B cell (primary cell): ENCODE results near the gene GATAD1. TPM values are rescaled to one million over a fixed set of nuclear protein-coding genes. Genes with fewer than 3 reads are reported as not detected.

Experiments used
- ATAC-seq: fragments of 200-7000 bp; cut with Tn5 transposase; one replicate; pipeline ENCODE4 v1.10.0; 2021; ENCODE audit warnings: low read depth, mild to moderate bottlenecking, moderate number of reproducible peaks, moderate library complexity
- CTCF ChIA-PET: fragments of 350-600 bp; sonication (Branson Sonifier 250); formaldehyde crosslinking; loops from one replicate; lab custom pipeline; 2021; ENCODE audit warnings: antibody characterized with exemption, inconsistent platforms; lab: Charles Lee
- POLR2A ChIA-PET: fragments of 350-600 bp; sonication (Branson Sonifier 250); formaldehyde crosslinking; loops from one replicate; lab custom pipeline; 2021; ENCODE audit warnings: antibody characterized with exemption; lab: Charles Lee
- DNase-seq: peaks from one replicate; pipeline ENCODE4 v3.0.0; 2013
- H2AFZ ChIP-seq: 2 replicates; pipeline ENCODE4 v1.6.1; 2012; ENCODE audit warnings: mild to moderate bottlenecking, low read depth, low read length; ENCODE audit not compliant: insufficient read depth, poor library complexity, severe bottlenecking
- H3K27ac ChIP-seq, 2 donors: 1 replicate in 1 of 2; 2 replicates in 1 of 2; pipeline ENCODE4 v1.5.1; 2012 to 2013; ENCODE audit warnings: low read length in 2 of 2, mild to moderate bottlenecking in 2 of 2, moderate library complexity in 1 of 2
- H3K27me3 ChIP-seq, 4 experiments: fragments of 200-600 bp in 1 of 4; sonication (generic) in 1 of 4; replicated peaks in 1 of 4; 1 replicate in 2 of 4; 2 replicates in 2 of 4; pipeline versions ENCODE4 v1.6.1 to v1.7.0; 2013 to 2016; ENCODE audit warnings: low read length in 3 of 4, mild to moderate bottlenecking in 2 of 4, mixed read lengths in 1 of 4, moderate library complexity in 1 of 4; ENCODE audit not compliant: insufficient read depth in 4 of 4, control insufficient read depth in 3 of 4; ENCODE audit errors: control extremely low read depth in 1 of 4
- H3K36me3 ChIP-seq, 2 experiments: replicated peaks in 1 of 2; 1 replicate in 1 of 2; 2 replicates in 1 of 2; pipeline versions ENCODE4 v1.6.1 to v1.7.1; 2013; ENCODE audit warnings: low read length in 1 of 2; ENCODE audit not compliant: insufficient read depth in 2 of 2, control insufficient read depth in 1 of 2; ENCODE audit errors: control extremely low read depth in 1 of 2, extremely low read depth in 1 of 2
- H3K4me1 ChIP-seq, 2 donors: fragments of 200-600 bp in 1 of 2; sonication (generic) in 1 of 2; 1 replicate in 1 of 2; 2 replicates in 1 of 2; pipeline versions ENCODE4 v1.5.1 to v1.6.1; 2013 to 2017; ENCODE audit warnings: low read length in 2 of 2; ENCODE audit not compliant: control insufficient read depth in 2 of 2, insufficient read depth in 2 of 2
- H3K4me2 ChIP-seq: replicated peaks from 2 replicates; pipeline ENCODE3; 2012; ENCODE audit warnings: mild to moderate bottlenecking, low read depth, low read length; ENCODE audit not compliant: poor library complexity, severe bottlenecking
- H3K4me3 ChIP-seq, 5 experiments: fragments of 200-600 bp in 1 of 5; sonication (generic) in 1 of 5; 1 replicate in 3 of 5; 2 replicates in 2 of 5; pipeline versions ENCODE4 v1.5.1 to v1.7.0; 2011 to 2016; ENCODE audit warnings: low read length in 4 of 5, mild to moderate bottlenecking in 4 of 5, low read depth in 2 of 5, control low read depth in 1 of 5, moderate library complexity in 1 of 5; ENCODE audit not compliant: insufficient read depth in 1 of 5; ENCODE audit errors: control extremely low read depth in 1 of 5, extremely low read depth in 1 of 5
- H3K79me2 ChIP-seq: fragments of 200-600 bp; sonication (generic); one replicate; pipeline ENCODE4 v1.6.0; 2016; ENCODE audit warnings: low read length; ENCODE audit not compliant: control insufficient read depth, insufficient read depth
- H3K9ac ChIP-seq: fragments of 200-600 bp; sonication (generic); 2 replicates; pipeline ENCODE4 v1.6.1; 2017; ENCODE audit warnings: mild to moderate bottlenecking, low read length, moderate library complexity
- H3K9me3 ChIP-seq, 3 donors: one replicate each; pipeline versions ENCODE4 v1.6.1 to v1.7.1; 2013; ENCODE audit warnings: low read length in 2 of 3; ENCODE audit not compliant: control insufficient read depth in 2 of 3, insufficient read depth in 1 of 3; ENCODE audit errors: control extremely low read depth in 1 of 3
- H4K20me1 ChIP-seq: 2 replicates; pipeline ENCODE4 v1.6.0; 2012; ENCODE audit warnings: mild to moderate bottlenecking, low read length; ENCODE audit not compliant: insufficient read depth, control insufficient read depth, poor library complexity, severe bottlenecking
- H3K27ac Mint-ChIP-seq: one replicate; pipeline ENCODE4 v1.8.0; 2021; ENCODE audit warnings: mixed read lengths
- H3K27me3 Mint-ChIP-seq: one replicate; pipeline ENCODE4 v1.8.0; 2021; ENCODE audit warnings: mixed read lengths
- H3K4me1 Mint-ChIP-seq: one replicate; pipeline ENCODE4 v1.8.0; 2021; ENCODE audit warnings: mixed read lengths
- H3K4me3 Mint-ChIP-seq: one replicate; pipeline ENCODE4 v1.8.0; 2021; ENCODE audit warnings: mixed read lengths
- H3K9me3 Mint-ChIP-seq: one replicate; pipeline ENCODE4 v1.8.0; 2022; ENCODE audit warnings: mixed read lengths; ENCODE audit not compliant: insufficient read depth
- EZH2 ChIP-seq: IDR thresholded peaks from 2 replicates; pipeline ENCODE4 v1.6.1; 2012; ENCODE audit warnings: borderline replicate concordance, low read depth, mild to moderate bottlenecking, moderate library complexity, low read length; ENCODE audit not compliant: insufficient read depth, poor library complexity, severe bottlenecking
- WGBS: methylation state at CpG from one replicate; pipeline ENCODE4 v1.1.5; 2013; ENCODE audit warnings: missing lambda C conversion rate; ENCODE audit not compliant: insufficient coverage; 5-methylcytosine and 5-hydroxymethylcytosine counted together
- intact Hi-C: fragments of 100-400 bp; cut with micrococcal nuclease; formaldehyde crosslinking; loops from one replicate; pipeline ENCODE4 v1.10.0; 2022
- polyA plus RNA-seq: library from polyadenylated mRNA; depleted of rRNA; stranded (reverse); fragments of >200 nt; gene quantifications from 2 replicates; pipeline ENCODE4 v1.2.3, GENCODE V29; 2012
- total RNA-seq, 2 donors: library from RNA; stranded (reverse); fragments of 120-200 nt in 1 of 2; gene quantifications; 1 replicate in 1 of 2; 2 replicates in 1 of 2; pipeline versions ENCODE4 v1.2.3 to v1.2.4, GENCODE V29; 2013 to 2022
- TF ChIP-seq, protein P1 (sequence below): fragments of 200-600 bp; IDR thresholded peaks from one replicate; pipeline ENCODE4 v1.8.0; 2022; ENCODE audit warnings: antibody characterized with exemption, mild to moderate bottlenecking

GATAD1 gene
- total and polyA plus RNA-seq, 2 donors (not counting 1 experiment from before 2014, with no cell fraction given), result 33.6 to 71.7 TPM

DNA sequence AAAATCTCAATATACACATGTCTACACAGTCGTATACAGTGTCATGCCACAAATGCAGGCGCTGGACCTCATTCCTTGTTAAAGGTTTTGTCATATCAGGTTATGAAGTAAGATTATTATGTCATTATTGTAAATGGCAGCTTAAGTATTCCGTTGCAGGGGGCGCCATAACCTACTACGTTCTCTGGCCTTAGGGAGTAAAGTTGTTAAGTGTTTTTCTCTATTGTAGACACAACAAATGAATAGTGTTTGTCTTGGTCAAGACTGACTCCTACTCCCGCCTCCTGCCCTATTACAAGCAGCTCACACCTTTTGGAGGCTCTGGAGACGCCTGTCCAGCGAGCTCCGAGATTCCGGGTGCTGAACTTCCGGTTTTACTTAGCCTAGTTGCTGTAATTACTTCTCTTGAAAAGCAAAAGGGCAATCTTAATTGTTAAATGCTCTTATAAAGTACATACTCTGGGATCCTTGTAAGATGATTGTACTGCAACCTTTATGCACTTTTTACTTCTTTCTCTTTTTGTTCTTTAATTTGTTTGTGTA lies 994 bp downstream of the GATAD1 start:
- peak overlapping the region; percentile 98 for H3K9ac ChIP-seq
- peak overlapping the region; percentile 72 for H3K4me2 ChIP-seq
- H3K9me3 Mint-ChIP-seq, result no peaks in the 10 kb centered on the region
- peaks cover 7 to 30% of the 10 kb centered on the region in 2 experiments for H3K36me3 ChIP-seq
- H4K20me1 ChIP-seq, result no peaks in the 10 kb centered on the region
- peak overlapping the region; percentile 94 for H3K27ac Mint-ChIP-seq
- ATAC-seq (peak; percentile 44), DNase-seq (peak; percentile 87)
- H2AFZ ChIP-seq, result peak overlapping the region; percentile 97
- H3K4me1 ChIP-seq, result peaks cover 6 to 12% of the 10 kb centered on the region in 2 donors
- no peak for TF ChIP-seq EZH2
- TF ChIP-seq, protein P1, sequence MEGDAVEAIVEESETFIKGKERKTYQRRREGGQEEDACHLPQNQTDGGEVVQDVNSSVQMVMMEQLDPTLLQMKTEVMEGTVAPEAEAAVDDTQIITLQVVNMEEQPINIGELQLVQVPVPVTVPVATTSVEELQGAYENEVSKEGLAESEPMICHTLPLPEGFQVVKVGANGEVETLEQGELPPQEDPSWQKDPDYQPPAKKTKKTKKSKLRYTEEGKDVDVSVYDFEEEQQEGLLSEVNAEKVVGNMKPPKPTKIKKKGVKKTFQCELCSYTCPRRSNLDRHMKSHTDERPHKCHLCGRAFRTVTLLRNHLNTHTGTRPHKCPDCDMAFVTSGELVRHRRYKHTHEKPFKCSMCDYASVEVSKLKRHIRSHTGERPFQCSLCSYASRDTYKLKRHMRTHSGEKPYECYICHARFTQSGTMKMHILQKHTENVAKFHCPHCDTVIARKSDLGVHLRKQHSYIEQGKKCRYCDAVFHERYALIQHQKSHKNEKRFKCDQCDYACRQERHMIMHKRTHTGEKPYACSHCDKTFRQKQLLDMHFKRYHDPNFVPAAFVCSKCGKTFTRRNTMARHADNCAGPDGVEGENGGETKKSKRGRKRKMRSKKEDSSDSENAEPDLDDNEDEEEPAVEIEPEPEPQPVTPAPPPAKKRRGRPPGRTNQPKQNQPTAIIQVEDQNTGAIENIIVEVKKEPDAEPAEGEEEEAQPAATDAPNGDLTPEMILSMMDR, result peak; percentile 54
- no peaks in the 10 kb centered on the region for H3K27me3 ChIP-seq
- no peaks in the 10 kb centered on the region for H3K9me3 ChIP-seq
- H3K4me1 Mint-ChIP-seq, result peaks cover 8% of the 10 kb centered on the region
- 0% methylated on average over 2 of the region's 11 CpGs for WGBS
- H3K79me2 ChIP-seq, result peaks cover 4% of the 10 kb centered on the region
- no peaks in the 10 kb centered on the region for H3K27me3 Mint-ChIP-seq
- POLR2A ChIA-PET, result interaction anchor here (0.8 to 2.2 kb wide), 5 partner anchors 24 to 314 kb away, joined by 3 to 17 read pairs (median 5); partner anchors contain the start of genes ANKIB1, CYP51A1, FAM133B and KRIT1
- H3K27ac ChIP-seq, result peak overlapping the region; percentile 89 to 97
- peak overlapping the region; percentile 94 for H3K4me3 Mint-ChIP-seq
- peak overlapping the region; percentile 69 to 97 (median 93) for H3K4me3 ChIP-seq
- CTCF ChIA-PET, result interaction anchor here (0.6 to 6.4 kb wide), 15 partner anchors 8 to 1739 kb away, joined by 3 to 133 read pairs (median 5); partner anchors contain the start of genes ANKIB1, KRIT1, MTERF1 and PEX1
- intact Hi-C loops, result loop anchor here (1.0 to 10.0 kb wide), 4 partner anchors 80 to 1363 kb away; partner anchors contain the start of genes FAM133B, PEX1 and RBM48

DNA sequence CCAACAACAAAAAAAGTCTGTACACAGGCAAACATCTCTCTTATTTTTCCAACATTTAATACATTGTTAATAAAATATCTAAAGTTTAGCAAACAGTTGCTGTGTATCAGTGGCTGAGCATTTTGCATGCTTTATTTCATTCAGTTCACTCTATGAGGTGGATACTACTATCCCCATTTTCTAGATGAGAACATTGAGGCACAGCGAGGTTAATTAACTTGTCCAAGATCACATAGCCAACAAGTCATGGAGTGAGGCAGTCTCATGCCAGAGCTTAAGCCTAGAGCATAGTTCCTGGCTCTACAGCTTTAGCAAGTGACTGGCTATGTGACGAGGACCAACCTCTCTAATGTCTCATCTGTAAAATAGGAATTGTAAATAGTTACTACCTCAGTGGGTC lies 4.4 kb downstream of the GATAD1 start:
- H3K27ac ChIP-seq, result no peak overlapping the region
- H4K20me1 ChIP-seq, result no peaks in the 10 kb centered on the region
- intact Hi-C loops, result no loop called here
- no peak overlapping the region for H3K27ac Mint-ChIP-seq
- no peak for TF ChIP-seq EZH2
- TF ChIP-seq, protein P1, result no peak
- ChIA-PET POLR2A (no interaction called here), CTCF (interaction anchor here (1.1 to 1.6 kb wide), 2 partner anchors 27 to 622 kb away, joined by 3 to 5 read pairs; no protein-coding TSS in a partner anchor)
- H3K4me2 ChIP-seq, result no peak overlapping the region
- H3K27me3 ChIP-seq, result no peaks in the 10 kb centered on the region
- no peaks in the 10 kb centered on the region for H3K9me3 ChIP-seq
- DNase-seq (no peak), ATAC-seq (no peak)
- no peaks in the 10 kb centered on the region for H3K9me3 Mint-ChIP-seq
- H2AFZ ChIP-seq, result no peak overlapping the region
- H3K4me3 ChIP-seq, result no peak overlapping the region
- H3K4me1 ChIP-seq, result peaks cover 6 to 12% of the 10 kb centered on the region in 2 donors
- no peaks in the 10 kb centered on the region for H3K27me3 Mint-ChIP-seq
- no peak overlapping the region for H3K9ac ChIP-seq
- no peaks in the 10 kb centered on the region for H3K79me2 ChIP-seq
- H3K4me3 Mint-ChIP-seq, result no peak overlapping the region
- WGBS, result no CpG with 5 or more reads among the region's 2 CpGs
- H3K4me1 Mint-ChIP-seq, result peaks cover 6% of the 10 kb centered on the region
- peaks cover 9 to 60% of the 10 kb centered on the region in 2 experiments for H3K36me3 ChIP-seq
